Measurements from ENCODE around the gene METTL5. TPM values are rescaled to one million over a fixed set of nuclear protein-coding genes. Genes with fewer than 3 reads are reported as not detected.
"Not testable (repeated sequence)": the region's sequence is repeated elsewhere in the genome, so short reads cannot be mapped to it uniquely, and the experiment has no call there.

METTL5 gene
- total and polyA plus RNA-seq, 4 donors, result 29.2 to 59.0 (median 33.0) TPM

DNA sequence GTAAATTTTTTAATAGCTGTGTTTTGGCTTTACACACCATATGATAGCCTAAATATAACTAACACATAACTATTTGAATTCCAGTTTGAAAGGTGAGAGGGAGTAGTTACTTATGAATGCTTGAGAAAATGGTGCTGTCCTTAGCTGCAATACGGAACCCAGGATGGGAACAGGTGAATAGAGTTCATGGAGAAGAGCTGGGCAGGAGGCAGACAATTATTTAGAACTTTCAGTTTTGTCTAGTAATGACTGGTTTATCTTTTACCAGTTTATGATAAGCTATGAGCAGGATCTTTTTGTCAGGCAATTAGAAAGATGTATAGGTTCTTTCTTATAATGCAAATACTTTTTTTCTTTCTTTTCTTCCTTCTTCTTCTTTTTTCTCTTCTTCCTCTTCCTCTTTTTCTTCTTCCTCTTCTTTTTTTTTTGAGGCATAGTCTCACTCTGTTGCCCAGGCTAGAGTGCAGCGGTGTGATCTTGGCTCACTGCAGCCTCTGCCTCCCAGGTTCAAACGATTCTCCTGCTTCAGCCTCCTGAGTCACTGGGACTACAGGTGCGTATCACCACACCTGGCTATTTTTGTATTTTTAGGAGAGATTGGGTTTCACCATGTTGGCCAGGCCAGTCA is 28.4 kb upstream of the METTL5 start:
- no peaks in the 10 kb centered on the region for H3K9me3 ChIP-seq (ENCODE audit: control insufficient read depth in 4 of 4, insufficient read depth in 3 of 4, low read length in 3 of 4)
- peaks cover 0 to 8% (median 0%) of the 10 kb centered on the region in 5 donors for H3K4me1 ChIP-seq (ENCODE audit: control insufficient read depth in 5 of 5, insufficient read depth in 5 of 5, low read length in 5 of 5)
- WGBS, 2 donors, result 92 to 93% methylated on average over 4 of the region's 4 CpGs
- no peaks in the 10 kb centered on the region for H3K27me3 ChIP-seq (ENCODE audit: control insufficient read depth in 3 of 3, insufficient read depth in 3 of 3, low read length in 2 of 3)
- no peak overlapping the region for H3K27ac ChIP-seq (ENCODE audit: low read depth in 1 of 2, low read length in 1 of 2)
- H3K9ac ChIP-seq (ENCODE audit: insufficient read depth in 1 of 2, low read length in 2 of 2), result no peak overlapping the region
- no peak for ATAC-seq (ENCODE audit: insufficient read depth, low FRiP score)
- DNase-seq, result no peak
- H3K4me3 ChIP-seq, result no peak overlapping the region
- peaks cover 0 to 4% (median 0%) of the 10 kb centered on the region in 4 donors for H3K36me3 ChIP-seq (ENCODE audit: control insufficient read depth in 4 of 4, insufficient read depth in 4 of 4, low read length in 4 of 4)
- TF ChIP-seq, protein P1, sequence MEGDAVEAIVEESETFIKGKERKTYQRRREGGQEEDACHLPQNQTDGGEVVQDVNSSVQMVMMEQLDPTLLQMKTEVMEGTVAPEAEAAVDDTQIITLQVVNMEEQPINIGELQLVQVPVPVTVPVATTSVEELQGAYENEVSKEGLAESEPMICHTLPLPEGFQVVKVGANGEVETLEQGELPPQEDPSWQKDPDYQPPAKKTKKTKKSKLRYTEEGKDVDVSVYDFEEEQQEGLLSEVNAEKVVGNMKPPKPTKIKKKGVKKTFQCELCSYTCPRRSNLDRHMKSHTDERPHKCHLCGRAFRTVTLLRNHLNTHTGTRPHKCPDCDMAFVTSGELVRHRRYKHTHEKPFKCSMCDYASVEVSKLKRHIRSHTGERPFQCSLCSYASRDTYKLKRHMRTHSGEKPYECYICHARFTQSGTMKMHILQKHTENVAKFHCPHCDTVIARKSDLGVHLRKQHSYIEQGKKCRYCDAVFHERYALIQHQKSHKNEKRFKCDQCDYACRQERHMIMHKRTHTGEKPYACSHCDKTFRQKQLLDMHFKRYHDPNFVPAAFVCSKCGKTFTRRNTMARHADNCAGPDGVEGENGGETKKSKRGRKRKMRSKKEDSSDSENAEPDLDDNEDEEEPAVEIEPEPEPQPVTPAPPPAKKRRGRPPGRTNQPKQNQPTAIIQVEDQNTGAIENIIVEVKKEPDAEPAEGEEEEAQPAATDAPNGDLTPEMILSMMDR (IDR thresholded peaks at IDR 0.05; ENCODE audit: control extremely low read depth, extremely low read depth), result no peak

- 94 to 97% methylated on average over 1 of the region's 1 CpG for WGBS, 2 donors
These were observed 25.0 kb upstream of the METTL5 start for GRCh38 chr2:169849710-169850109.

DNA sequence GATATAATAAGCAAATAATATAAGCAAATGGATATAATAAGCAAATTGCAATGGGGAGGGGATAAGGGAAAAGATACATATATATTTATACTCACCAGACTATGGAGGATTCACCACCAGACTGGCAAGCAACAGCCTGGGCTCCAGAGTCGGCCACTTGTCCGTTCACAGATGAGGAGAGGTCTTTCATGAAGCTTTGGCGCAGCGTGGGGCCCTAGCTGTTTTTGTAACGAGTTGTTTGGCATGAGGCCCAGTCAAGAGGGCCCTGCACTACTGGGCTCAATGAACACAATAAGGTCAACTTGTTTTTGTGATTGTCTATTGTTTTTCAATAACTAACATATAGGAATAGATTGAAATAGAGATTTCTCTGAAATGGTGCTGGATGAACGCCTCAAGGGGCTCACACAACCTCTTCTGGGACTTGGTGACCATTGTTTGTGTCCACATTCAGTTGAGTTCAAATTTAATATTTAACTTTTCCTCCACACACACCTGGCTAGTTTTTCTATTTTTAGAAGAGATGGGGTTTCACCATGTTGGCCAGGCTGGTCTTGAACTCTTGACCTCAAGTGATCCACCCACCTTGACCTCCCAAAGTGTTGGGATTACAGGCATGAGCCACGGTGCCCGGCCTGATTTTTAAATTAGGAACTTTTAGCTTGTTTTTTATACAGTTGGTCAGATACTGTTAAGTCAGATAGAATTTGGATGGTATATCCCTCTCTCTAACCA is 24.4 kb upstream of the METTL5 start:
- H3K9me3 ChIP-seq (ENCODE audit: control insufficient read depth in 4 of 4, insufficient read depth in 3 of 4, low read length in 3 of 4); H3K36me3 ChIP-seq (ENCODE audit: control insufficient read depth in 4 of 4, insufficient read depth in 4 of 4, low read length in 4 of 4); DNase-seq; ATAC-seq (ENCODE audit: insufficient read depth, low FRiP score); H3K27ac ChIP-seq (ENCODE audit: low read depth in 1 of 2, low read length in 1 of 2); H3K27me3 ChIP-seq (ENCODE audit: control insufficient read depth in 3 of 3, insufficient read depth in 3 of 3, low read length in 2 of 3); H3K9ac ChIP-seq (ENCODE audit: insufficient read depth in 1 of 2, low read length in 2 of 2); H3K4me3 ChIP-seq: not testable (repeated sequence)
- peaks cover 0 to 14% (median 0%) of the 10 kb centered on the region in 5 donors for H3K4me1 ChIP-seq (ENCODE audit: control insufficient read depth in 5 of 5, insufficient read depth in 5 of 5, low read length in 5 of 5)
- WGBS, 2 donors, result 76 to 80% methylated on average over 8 of the region's 8 CpGs

More at GRCh38 chr2:169849710-169850109, 25.0 kb upstream of the METTL5 start:
- Histone ChIP-seq H3K27me3 (ENCODE audit: control insufficient read depth in 3 of 3, insufficient read depth in 3 of 3, low read length in 2 of 3) (no peaks in the 10 kb centered on the region), H3K4me3 (no peak overlapping the region), H3K9ac (ENCODE audit: insufficient read depth in 1 of 2, low read length in 2 of 2) (no peak overlapping the region), H3K27ac (ENCODE audit: low read depth in 1 of 2, low read length in 1 of 2) (no peak overlapping the region), H3K9me3 (ENCODE audit: control insufficient read depth in 4 of 4, insufficient read depth in 3 of 4, low read length in 3 of 4) (no peaks in the 10 kb centered on the region), H3K4me1 (ENCODE audit: control insufficient read depth in 5 of 5, insufficient read depth in 5 of 5, low read length in 5 of 5) (peaks cover 0 to 14% (median 0%) of the 10 kb centered on the region in 5 donors), H3K36me3 (ENCODE audit: control insufficient read depth in 4 of 4, insufficient read depth in 4 of 4, low read length in 4 of 4) (peaks cover 0 to 4% (median 0%) of the 10 kb centered on the region in 4 donors)
- ATAC-seq (ENCODE audit: insufficient read depth, low FRiP score), result no peak
- TF ChIP-seq, protein P1 (IDR thresholded peaks at IDR 0.05; ENCODE audit: control extremely low read depth, extremely low read depth), result no peak
- DNase-seq, result no peak

DNA sequence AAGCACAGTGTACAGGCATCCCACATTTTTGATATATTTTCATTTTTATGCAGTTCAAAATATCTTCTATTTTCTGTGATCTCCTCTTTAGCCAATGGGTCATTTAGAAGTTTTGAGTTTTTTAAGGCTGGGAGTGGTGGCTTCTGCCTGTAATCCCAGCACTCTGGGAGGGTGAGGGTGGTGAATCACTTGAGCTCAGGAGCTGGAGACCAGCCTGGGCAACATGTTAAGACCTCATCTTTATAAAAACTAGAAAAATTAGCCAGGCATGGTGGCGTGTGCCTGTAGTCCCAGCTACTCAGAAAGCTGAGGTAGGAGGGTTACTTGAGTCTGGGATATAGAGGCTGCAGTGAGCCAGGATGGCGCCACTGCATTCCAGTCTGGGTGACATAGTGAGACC is 20.3 kb upstream of the METTL5 start:
- H3K9ac ChIP-seq (ENCODE audit: insufficient read depth in 1 of 2, low read length in 2 of 2), result no peak overlapping the region
- no peak for ATAC-seq (ENCODE audit: insufficient read depth, low FRiP score)

GRCh38 chr2:169841625-169842024 is 16.9 kb upstream of the METTL5 start:
- H3K4me1 ChIP-seq (ENCODE audit: control insufficient read depth in 5 of 5, insufficient read depth in 5 of 5, low read length in 5 of 5); ATAC-seq (ENCODE audit: insufficient read depth, low FRiP score); H3K36me3 ChIP-seq (ENCODE audit: control insufficient read depth in 4 of 4, insufficient read depth in 4 of 4, low read length in 4 of 4); H3K9me3 ChIP-seq (ENCODE audit: control insufficient read depth in 4 of 4, insufficient read depth in 3 of 4, low read length in 3 of 4); H3K27ac ChIP-seq (ENCODE audit: low read depth in 1 of 2, low read length in 1 of 2); DNase-seq; H3K4me3 ChIP-seq; H3K9ac ChIP-seq (ENCODE audit: insufficient read depth in 1 of 2, low read length in 2 of 2); H3K27me3 ChIP-seq (ENCODE audit: control insufficient read depth in 3 of 3, insufficient read depth in 3 of 3, low read length in 2 of 3): not testable (repeated sequence)
- 94 to 99% methylated on average over 10 to 21 of the region's 24 CpGs for WGBS, 2 donors

More for the DNA sequence above, 20.3 kb upstream of the METTL5 start:
- no peak for DNase-seq
- peaks cover 0 to 2% (median 0%) of the 10 kb centered on the region in 4 donors for H3K36me3 ChIP-seq (ENCODE audit: control insufficient read depth in 4 of 4, insufficient read depth in 4 of 4, low read length in 4 of 4)
- H3K27ac ChIP-seq (ENCODE audit: low read depth in 1 of 2, low read length in 1 of 2), result no peak overlapping the region
- TF ChIP-seq, protein P1 (IDR thresholded peaks at IDR 0.05; ENCODE audit: control extremely low read depth, extremely low read depth), result no peak
- H3K4me3 ChIP-seq, result no peak overlapping the region
- H3K27me3 ChIP-seq (ENCODE audit: control insufficient read depth in 3 of 3, insufficient read depth in 3 of 3, low read length in 2 of 3), result no peaks in the 10 kb centered on the region
- peaks cover 0 to 14% (median 4%) of the 10 kb centered on the region in 5 donors for H3K4me1 ChIP-seq (ENCODE audit: control insufficient read depth in 5 of 5, insufficient read depth in 5 of 5, low read length in 5 of 5)
- WGBS, 2 donors, result 97 to 100% methylated on average over 2 of the region's 2 CpGs
- H3K9me3 ChIP-seq (ENCODE audit: control insufficient read depth in 4 of 4, insufficient read depth in 3 of 4, low read length in 3 of 4), result no peaks in the 10 kb centered on the region

Measured in lung (tissue), 12 donors.